Measurements from ENCODE around the gene ANKRD44.

GRCh38 chr2:197054437-197054836 lies 256.1 kb downstream of the ANKRD44 start:
- no peak for TF ChIP-seq CTCF (conservative IDR thresholded peaks at IDR 0.05; ENCODE audit: low read length)
- TF ChIP-seq EZH2phosphoT487 (IDR thresholded peaks at IDR 0.05; ENCODE audit: borderline replicate concordance): no peak
